ENCODE results near the gene PCP2.
A peak's percentile ranks its signal among the peaks of the same experiment; 100 is the strongest.

The PCP2 gene

GRCh38 chr19:7680606-7681339 is 47.3 kb upstream of the PCP2 start, which contains the start of gene TRAPPC5:
TSS of gene TRAPPC5 (plus strand) at chr19:7680833. CDS start at chr19:7682254, 1,421 bp downstream.
- Histone ChIP-seq H3K36me3 (ENCODE audit: insufficient read depth, low read length) (no peaks in the 10 kb centered on the region; the same call in 1 of the 2 replicates), H3K9me3 (ENCODE audit: insufficient read depth, low read depth, low read length) (no peaks in the 10 kb centered on the region), H3K4me2 (ENCODE audit: low read depth, low read length, poor library complexity, severe bottlenecking) (peak within 1 kb of the TSS; percentile 89), H3K27me3 (ENCODE audit: insufficient read depth, low read length, poor library complexity, severe bottlenecking) (no peaks in the 10 kb centered on the region), H3K9ac (ENCODE audit: low read depth, low read length, poor library complexity, severe bottlenecking) (peak within 1 kb of the TSS; percentile 92), H3K4me3 (ENCODE audit: low read length, poor library complexity, severe bottlenecking) (peak within 1 kb of the TSS; percentile 95), H4K20me1 (ENCODE audit: insufficient read depth, low read length, poor library complexity, severe bottlenecking) (peaks cover 17% of the 10 kb centered on the region), H2AFZ (ENCODE audit: low read length) (peak within 1 kb of the TSS; percentile 76), H3K9me2 (replicated peaks; ENCODE audit: low read depth, low read length) (no peaks in the 10 kb centered on the region), H3K4me1 (ENCODE audit: insufficient read depth, low read length, poor library complexity, severe bottlenecking) (peaks cover 37% of the 10 kb centered on the region), H3K79me2 (ENCODE audit: insufficient read depth, low read length) (peaks cover 28% of the 10 kb centered on the region), H3F3A (ENCODE audit: low read depth) (no peaks in the 10 kb centered on the region)
- TF ChIP-seq EZH2phosphoT487 (IDR thresholded peaks at IDR 0.05; ENCODE audit: borderline replicate concordance), result no peak
- peak; percentile 73 for TF ChIP-seq CTCF (conservative IDR thresholded peaks at IDR 0.05; ENCODE audit: low read length)

GRCh38 chr19:7679771-7680605 is 46.5 kb upstream of the PCP2 start:
- Histone ChIP-seq H4K20me1 (ENCODE audit: insufficient read depth, low read length, poor library complexity, severe bottlenecking) (peaks cover 17% of the 10 kb centered on the region), H3K9me2 (replicated peaks; ENCODE audit: low read depth, low read length) (no peaks in the 10 kb centered on the region), H2AFZ (ENCODE audit: low read length) (peak overlapping the region; percentile 76), H3K9me3 (ENCODE audit: insufficient read depth, low read depth, low read length) (no peaks in the 10 kb centered on the region), H3K4me2 (ENCODE audit: low read depth, low read length, poor library complexity, severe bottlenecking) (peak overlapping the region; percentile 56), H3K4me1 (ENCODE audit: insufficient read depth, low read length, poor library complexity, severe bottlenecking) (peaks cover 37% of the 10 kb centered on the region), H3K36me3 (ENCODE audit: insufficient read depth, low read length) (no peaks in the 10 kb centered on the region; the same call in 1 of the 2 replicates), H3K27me3 (ENCODE audit: insufficient read depth, low read length, poor library complexity, severe bottlenecking) (no peaks in the 10 kb centered on the region), H3F3A (ENCODE audit: low read depth) (no peaks in the 10 kb centered on the region), H3K9ac (ENCODE audit: low read depth, low read length, poor library complexity, severe bottlenecking) (peak overlapping the region; percentile 92), H3K4me3 (ENCODE audit: low read length, poor library complexity, severe bottlenecking) (peak overlapping the region; percentile 95), H3K79me2 (ENCODE audit: insufficient read depth, low read length) (peaks cover 28% of the 10 kb centered on the region)
- TF ChIP-seq EZH2phosphoT487 (IDR thresholded peaks at IDR 0.05; ENCODE audit: borderline replicate concordance) (no peak), CTCF (conservative IDR thresholded peaks at IDR 0.05; ENCODE audit: low read length) (no peak)

GRCh38 chr19:7678971-7679751 is 45.6 kb upstream of the PCP2 start:
- Histone ChIP-seq H3K4me3 (ENCODE audit: low read length, poor library complexity, severe bottlenecking) (peak overlapping the region; percentile 23), H3K36me3 (ENCODE audit: insufficient read depth, low read length) (no peaks in the 10 kb centered on the region; the same call in 1 of the 2 replicates), H4K20me1 (ENCODE audit: insufficient read depth, low read length, poor library complexity, severe bottlenecking) (peaks cover 17% of the 10 kb centered on the region), H3K9me2 (replicated peaks; ENCODE audit: low read depth, low read length) (no peaks in the 10 kb centered on the region), H3K9me3 (ENCODE audit: insufficient read depth, low read depth, low read length) (no peaks in the 10 kb centered on the region), H3K27me3 (ENCODE audit: insufficient read depth, low read length, poor library complexity, severe bottlenecking) (no peaks in the 10 kb centered on the region), H3K4me1 (ENCODE audit: insufficient read depth, low read length, poor library complexity, severe bottlenecking) (peaks cover 37% of the 10 kb centered on the region), H2AFZ (ENCODE audit: low read length) (no peak overlapping the region), H3K9ac (ENCODE audit: low read depth, low read length, poor library complexity, severe bottlenecking) (no peak overlapping the region), H3F3A (ENCODE audit: low read depth) (no peaks in the 10 kb centered on the region), H3K79me2 (ENCODE audit: insufficient read depth, low read length) (peaks cover 28% of the 10 kb centered on the region), H3K4me2 (ENCODE audit: low read depth, low read length, poor library complexity, severe bottlenecking) (peak overlapping the region; percentile 37)
- TF ChIP-seq EZH2phosphoT487 (IDR thresholded peaks at IDR 0.05; ENCODE audit: borderline replicate concordance) (no peak), CTCF (conservative IDR thresholded peaks at IDR 0.05; ENCODE audit: low read length) (peak; percentile 61)
